PC-3 (cell line): ENCODE data around the gene HECTD1. TPM values are rescaled to one million over a fixed set of nuclear protein-coding genes. Genes with fewer than 3 reads are reported as not detected.

ENCODE experiments used
- ATAC-seq: fragments of 200-7000 bp; cut with Tn5 transposase; 2 replicates; pipeline ENCODE4 v1.9.1; 2020; ENCODE audit warnings: mild to moderate bottlenecking, moderate library complexity
- BruUV-seq: library from RNA; stranded (reverse); fragments of 400-500 nt; replicated peaks from 2 replicates; lab custom pipeline; 2021; lab: Mats Ljungman, UMichigan
- CTCF ChIA-PET: fragments of 300-600 bp; sonication (Branson Sonifier 250); formaldehyde crosslinking; loops from one replicate; lab custom pipeline; 2022; ENCODE audit warnings: antibody characterized with exemption; lab: Charles Lee
- POLR2A ChIA-PET: fragments of 300-600 bp; sonication (Branson Sonifier 250); formaldehyde crosslinking; loops from one replicate; lab custom pipeline; 2022; ENCODE audit warnings: antibody characterized with exemption; ENCODE audit not compliant: unreplicated experiment; lab: Charles Lee
- DNase-seq: peaks from one replicate; pipeline ENCODE4 v3.0.0-alpha.2; 2015
- H2AFZ ChIP-seq: fragments of 300-600 bp; sonication (generic); 2 replicates; pipeline ENCODE4 v1.6.0; 2016; ENCODE audit warnings: antibody characterized with exemption, low read length
- H3F3A ChIP-seq: fragments of 300-600 bp; sonication (generic); one replicate; pipeline ENCODE4 v1.6.0; 2017; ENCODE audit warnings: antibody characterized with exemption, low read length, control low read depth, mild to moderate bottlenecking; ENCODE audit not compliant: unreplicated experiment
- H3K27ac ChIP-seq: fragments of 300-600 bp; sonication (generic); 2 replicates; pipeline ENCODE4 v1.5.1; 2016; ENCODE audit warnings: mild to moderate bottlenecking, low read length
- H3K27me3 ChIP-seq: fragments of 300-600 bp; sonication (generic); 2 replicates; pipeline ENCODE4 v1.6.1; 2016; ENCODE audit warnings: low read length, mixed read lengths
- H3K36me3 ChIP-seq: fragments of 300-600 bp; sonication (generic); 2 replicates; pipeline ENCODE4 v1.6.1; 2016; ENCODE audit warnings: low read depth, mixed run types, low read length, mixed read lengths
- H3K4me1 ChIP-seq: fragments of 300-600 bp; sonication (generic); 2 replicates; pipeline ENCODE4 v1.5.1; 2016; ENCODE audit warnings: low read length; ENCODE audit not compliant: insufficient read depth
- H3K4me2 ChIP-seq: fragments of 300-600 bp; sonication (generic); 2 replicates; pipeline ENCODE4 v1.6.0; 2016; ENCODE audit warnings: low read length
- H3K4me3 ChIP-seq: fragments of 300-600 bp; sonication (generic); 2 replicates; pipeline ENCODE4 v1.5.1; 2016; ENCODE audit warnings: mild to moderate bottlenecking, low read length, mixed read lengths
- H3K79me2 ChIP-seq: fragments of 300-600 bp; sonication (generic); 2 replicates; pipeline ENCODE4 v1.6.1; 2017; ENCODE audit warnings: low read length, mixed read lengths
- H3K9ac ChIP-seq: fragments of 300-600 bp; sonication (generic); 2 replicates; pipeline ENCODE4 v1.6.0; 2016; ENCODE audit warnings: mild to moderate bottlenecking, low read length
- H3K9me2 ChIP-seq: fragments of 300-600 bp; sonication (generic); replicated peaks from 2 replicates; pipeline ENCODE4 v1.6.1; 2016; ENCODE audit warnings: mixed run types, low read length, mixed read lengths
- H3K9me3 ChIP-seq: fragments of 300-600 bp; sonication (generic); 2 replicates; pipeline ENCODE4 v1.6.1; 2016; ENCODE audit warnings: low read length, mixed read lengths
- H4K20me1 ChIP-seq: fragments of 300-600 bp; sonication (generic); 2 replicates; pipeline ENCODE4 v1.6.1; 2016; ENCODE audit warnings: low read length, mixed read lengths
- CTCF ChIP-seq: fragments of 300-600 bp; sonication (generic); conservative IDR thresholded peaks from 2 replicates; pipeline ENCODE4 v1.5.1; 2017; ENCODE audit warnings: antibody characterized with exemption, low read depth, mild to moderate bottlenecking, low read length
- EZH2 ChIP-seq: fragments of 300-600 bp; sonication (generic); IDR thresholded peaks from one replicate; pipeline ENCODE4 v1.6.1; 2017; ENCODE audit warnings: antibody characterized with exemption, mild to moderate bottlenecking, low read length; ENCODE audit not compliant: unreplicated experiment
- EZH2phosphoT487 ChIP-seq: fragments of 300-600 bp; sonication (generic); IDR thresholded peaks from 2 replicates; pipeline ENCODE4 v1.6.1; 2018; ENCODE audit warnings: mild to moderate bottlenecking, antibody characterized with exemption, low read length, borderline replicate concordance
- intact Hi-C: fragments of 100-400 bp; cut with micrococcal nuclease; formaldehyde crosslinking; loops from 2 replicates; pipeline ENCODE4 v1.9.0; 2023
- total RNA-seq: library from RNA; depleted of rRNA; stranded (reverse); fragments of >200 nt; gene quantifications from 2 replicates; pipeline ENCODE4 v1.2.3, GENCODE V29; 2014

Gene HECTD1
- total RNA-seq, 1 experiment from 2014 or later = 152 TPM

- TF ChIP-seq EZH2phosphoT487 (no peak), EZH2 (no peak), CTCF (no peak)
- no peak overlapping the region for H2AFZ ChIP-seq
- H3K9me3 ChIP-seq = no peaks in the 10 kb centered on the region
- BruUV-seq = no TSS peak
- H3K79me2 ChIP-seq = 0 out of 2 replicates have a peak, but pooled peaks cover 2% of the 10 kb centered on the region
- H3K9me2 ChIP-seq = no peaks in the 10 kb centered on the region
- peaks cover 8% of the 10 kb centered on the region for H3F3A ChIP-seq
- POLR2A ChIA-PET = no interaction called here
- H3K4me3 ChIP-seq = no peak overlapping the region
- no peaks in the 10 kb centered on the region for H3K27me3 ChIP-seq
- ATAC-seq (peak; percentile 79), DNase-seq (peak; percentile 82)
- H3K4me1 ChIP-seq = peaks cover 30% of the 10 kb centered on the region
- H3K9ac ChIP-seq = 0 out of 2 replicates have a peak overlapping the region, but pooled peaks have one; percentile 22
- H3K36me3 ChIP-seq = peaks cover 23% of the 10 kb centered on the region
- CTCF ChIA-PET = interaction anchor here (0.7 kb wide), 1 partner anchor 917 kb away, joined by 4 read pairs; the partner anchor contains the start of gene ARHGAP5
- intact Hi-C loops = loop anchor here (1.0 to 5.0 kb wide), 3 partner anchors 38 to 197 kb away; no protein-coding TSS in a partner anchor
- H4K20me1 ChIP-seq = no peaks in the 10 kb centered on the region
- peak overlapping the region; percentile 33; the same call in 1 of the 2 replicates for H3K4me2 ChIP-seq
- peak overlapping the region; percentile 49 for H3K27ac ChIP-seq
Observed at GRCh38 chr14:31159682-31160296, 47.8 kb downstream of the HECTD1 start.

- intact Hi-C loops = no loop called here
- H3K9me3 ChIP-seq = no peaks in the 10 kb centered on the region
- H2AFZ ChIP-seq = no peak overlapping the region
- POLR2A ChIA-PET = no interaction called here
- H4K20me1 ChIP-seq = no peaks in the 10 kb centered on the region
- DNase-seq (peak; percentile 25), ATAC-seq (peak; percentile 27; the same call in 1 of the 2 replicates)
- H3F3A ChIP-seq = peaks cover under 1% of the 10 kb centered on the region
- no peak overlapping the region for H3K27ac ChIP-seq
- CTCF ChIA-PET = no interaction called here
- H3K27me3 ChIP-seq = no peaks in the 10 kb centered on the region
- no peak for TF ChIP-seq EZH2phosphoT487
- no peak for TF ChIP-seq EZH2
- TF ChIP-seq CTCF = no peak
- H3K9me2 ChIP-seq = no peaks in the 10 kb centered on the region
- H3K4me3 ChIP-seq = no peak overlapping the region
- H3K79me2 ChIP-seq = no peaks in the 10 kb centered on the region
- no TSS peak for BruUV-seq
- H3K36me3 ChIP-seq = peaks cover 31% of the 10 kb centered on the region
- no peak overlapping the region for H3K9ac ChIP-seq
- peaks cover 10% of the 10 kb centered on the region for H3K4me1 ChIP-seq
- H3K4me2 ChIP-seq = no peak overlapping the region
Observed at GRCh38 chr14:31154956-31155355, 52.6 kb downstream of the HECTD1 start.

- no peak overlapping the region for H2AFZ ChIP-seq
- H3F3A ChIP-seq = no peaks in the 10 kb centered on the region
- H3K79me2 ChIP-seq = no peaks in the 10 kb centered on the region
- H3K4me2 ChIP-seq = no peak overlapping the region
- DNase-seq = no peak
- H3K27ac ChIP-seq = no peak overlapping the region
- ChIA-PET CTCF (no interaction called here), POLR2A (no interaction called here)
- no peak overlapping the region for H3K4me3 ChIP-seq
- no peaks in the 10 kb centered on the region for H3K27me3 ChIP-seq
- peaks cover 65% of the 10 kb centered on the region; the same call in 1 of the 2 replicates for H3K36me3 ChIP-seq
- ATAC-seq = no peak
- no peak overlapping the region for H3K9ac ChIP-seq
- no peaks in the 10 kb centered on the region for H4K20me1 ChIP-seq
- intact Hi-C loops = no loop called here
- no peaks in the 10 kb centered on the region for H3K9me2 ChIP-seq
- no peaks in the 10 kb centered on the region for H3K9me3 ChIP-seq
- TF ChIP-seq CTCF = no peak
- no peak for TF ChIP-seq EZH2
- TF ChIP-seq EZH2phosphoT487 = no peak
- H3K4me1 ChIP-seq = peaks cover under 1% of the 10 kb centered on the region; the same call in 1 of the 2 replicates
- no TSS peak for BruUV-seq
Observed at GRCh38 chr14:31142455-31143087, 65.0 kb downstream of the HECTD1 start.
